A172 (cell line): ENCODE results near the gene GUCY1A2. TPM values are rescaled to one million over a fixed set of nuclear protein-coding genes. Genes with fewer than 3 reads are reported as not detected.
A peak's percentile ranks its signal among the peaks of the same experiment; 100 is the strongest.
"Not testable (repeated sequence)": the region's sequence is repeated elsewhere in the genome, so short reads cannot be mapped to it uniquely, and the experiment has no call there.

ENCODE experiments used
- DNase-seq: peaks from one replicate; pipeline ENCODE4 v3.0.0-alpha.2; 2015; ENCODE audit warnings: low spot score
- total RNA-seq: library from RNA; depleted of rRNA; stranded (reverse); fragments of >200 nt; shearing (Covaris generic); gene quantifications from 2 replicates; pipeline ENCODE4 v1.2.3, GENCODE V29; 2014; rRNA removed

The GUCY1A2 gene, protein sequence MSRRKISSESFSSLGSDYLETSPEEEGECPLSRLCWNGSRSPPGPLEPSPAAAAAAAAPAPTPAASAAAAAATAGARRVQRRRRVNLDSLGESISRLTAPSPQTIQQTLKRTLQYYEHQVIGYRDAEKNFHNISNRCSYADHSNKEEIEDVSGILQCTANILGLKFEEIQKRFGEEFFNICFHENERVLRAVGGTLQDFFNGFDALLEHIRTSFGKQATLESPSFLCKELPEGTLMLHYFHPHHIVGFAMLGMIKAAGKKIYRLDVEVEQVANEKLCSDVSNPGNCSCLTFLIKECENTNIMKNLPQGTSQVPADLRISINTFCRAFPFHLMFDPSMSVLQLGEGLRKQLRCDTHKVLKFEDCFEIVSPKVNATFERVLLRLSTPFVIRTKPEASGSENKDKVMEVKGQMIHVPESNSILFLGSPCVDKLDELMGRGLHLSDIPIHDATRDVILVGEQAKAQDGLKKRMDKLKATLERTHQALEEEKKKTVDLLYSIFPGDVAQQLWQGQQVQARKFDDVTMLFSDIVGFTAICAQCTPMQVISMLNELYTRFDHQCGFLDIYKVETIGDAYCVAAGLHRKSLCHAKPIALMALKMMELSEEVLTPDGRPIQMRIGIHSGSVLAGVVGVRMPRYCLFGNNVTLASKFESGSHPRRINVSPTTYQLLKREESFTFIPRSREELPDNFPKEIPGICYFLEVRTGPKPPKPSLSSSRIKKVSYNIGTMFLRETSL
- total RNA-seq: 0.02 and 0.07 TPM in 2 replicates

DNA sequence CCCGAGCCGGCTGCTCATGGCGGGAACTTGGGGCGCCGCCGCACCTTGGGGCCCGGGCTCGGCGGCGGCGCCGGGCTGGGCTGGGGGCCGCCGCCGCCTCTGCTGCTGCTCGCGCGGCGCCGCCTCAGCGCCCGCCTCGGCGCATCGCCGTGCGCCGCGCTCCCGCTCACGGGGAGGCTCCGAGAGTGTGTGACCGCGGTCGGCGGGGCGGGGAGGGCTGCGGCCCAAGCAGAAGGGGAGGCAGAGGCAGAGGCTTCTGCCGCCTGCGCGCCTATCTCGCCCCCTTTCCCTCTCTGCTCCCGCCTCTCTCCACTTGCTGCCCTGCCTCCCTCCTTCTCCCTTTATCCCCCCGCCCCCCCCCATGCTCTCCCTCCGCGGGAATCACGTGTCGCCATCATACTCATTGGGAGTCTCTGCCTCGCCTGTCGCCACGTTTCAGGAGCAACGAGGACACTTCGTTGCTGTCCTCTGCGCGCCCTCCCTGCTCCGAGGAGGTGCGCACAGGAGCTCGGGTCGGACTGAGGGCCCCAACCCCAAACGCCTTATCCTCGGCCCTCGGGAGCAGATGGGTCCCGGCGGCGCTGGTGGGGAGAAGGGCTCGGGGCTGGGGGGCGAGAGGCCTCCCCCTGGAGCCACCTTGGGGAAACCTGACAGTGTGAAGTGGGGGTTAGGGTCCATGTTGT lies at the start of gene GUCY1A2:
Gene GUCY1A2, minus strand, starts transcription at position 258 of the 683 bp plus-strand sequence. CDS start 421 bp downstream, outside the sequence.
- no peak for DNase-seq

DNA sequence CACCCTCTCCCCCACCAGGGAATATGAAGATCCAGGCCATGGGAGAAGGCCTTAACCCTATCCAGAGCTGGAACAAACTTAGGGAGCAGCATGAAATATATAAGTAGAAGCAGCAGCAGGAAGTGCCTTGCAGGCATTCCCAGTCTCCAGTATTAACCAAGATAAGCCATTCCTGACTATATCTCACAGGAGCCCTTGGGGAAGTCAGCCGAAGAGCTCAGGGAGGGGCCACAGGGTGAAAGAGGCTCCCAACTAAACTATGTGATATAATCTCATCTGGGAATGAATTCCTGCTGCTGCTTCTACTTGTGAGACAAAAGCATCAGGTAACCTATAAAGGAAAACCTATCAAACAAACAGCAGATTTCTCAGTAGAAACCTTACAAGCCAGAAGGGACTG lies 36.1 kb upstream of the GUCY1A2 start:
- no peak for DNase-seq

DNA sequence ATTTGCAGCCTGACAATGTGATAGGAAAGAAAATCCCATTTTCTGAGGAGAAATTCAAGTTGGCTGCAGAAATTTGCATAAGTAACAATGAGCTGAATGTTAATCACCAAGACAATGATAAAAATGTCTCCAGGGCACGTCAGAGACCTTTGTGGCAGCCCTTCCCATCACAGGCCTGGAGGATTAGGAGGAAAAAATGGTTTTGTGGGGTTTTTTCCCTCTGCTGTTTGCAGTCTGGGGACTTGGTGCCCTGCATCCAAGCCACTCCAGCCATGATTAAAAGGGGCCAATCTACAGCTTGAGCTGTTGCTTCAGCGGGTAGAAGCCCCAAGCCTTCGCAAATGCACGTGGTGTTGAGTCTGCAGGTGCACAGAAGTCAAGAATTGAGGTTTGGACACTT lies 33.1 kb upstream of the GUCY1A2 start:
- DNase-seq: not testable (repeated sequence)

DNA sequence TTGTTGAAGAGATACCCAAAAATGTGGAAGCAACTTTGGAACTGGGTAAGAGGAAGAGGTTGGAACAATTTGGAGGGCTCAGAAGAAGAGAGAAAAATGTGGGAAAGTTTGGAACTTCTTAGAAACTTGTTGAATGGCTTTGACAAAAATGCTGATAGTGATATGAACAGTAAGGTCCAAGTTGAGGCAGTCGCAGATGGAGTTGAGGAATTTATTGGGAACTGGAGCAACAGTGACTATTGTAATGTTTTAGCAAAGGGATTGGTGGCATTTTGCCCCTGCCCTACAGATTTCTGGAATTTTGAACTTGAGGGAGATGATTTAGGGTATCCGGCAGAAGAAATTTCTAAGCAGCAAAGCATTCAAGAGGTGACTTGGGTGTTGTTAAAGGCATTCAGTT lies 32.6 kb upstream of the GUCY1A2 start:
- not testable (repeated sequence) for DNase-seq

DNA sequence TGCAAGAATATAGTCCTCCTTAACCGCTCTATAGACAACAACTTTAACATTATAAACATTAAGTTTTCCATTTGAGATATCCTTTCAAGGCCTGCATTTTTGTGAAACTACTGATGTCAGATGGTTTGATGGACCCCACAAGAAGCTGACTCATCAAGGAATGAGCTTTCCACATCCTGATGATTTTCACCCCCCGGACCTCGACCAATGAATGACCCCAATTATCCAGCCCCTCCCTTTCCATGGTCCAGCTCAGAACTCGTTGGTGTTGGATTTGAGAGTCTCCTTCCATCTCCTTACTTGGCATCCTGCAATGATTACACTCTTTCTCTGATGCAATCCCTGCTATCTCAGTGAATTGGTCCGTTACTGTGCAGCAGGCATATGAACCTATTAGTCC lies 31.8 kb upstream of the GUCY1A2 start:
- no peak for DNase-seq

DNA sequence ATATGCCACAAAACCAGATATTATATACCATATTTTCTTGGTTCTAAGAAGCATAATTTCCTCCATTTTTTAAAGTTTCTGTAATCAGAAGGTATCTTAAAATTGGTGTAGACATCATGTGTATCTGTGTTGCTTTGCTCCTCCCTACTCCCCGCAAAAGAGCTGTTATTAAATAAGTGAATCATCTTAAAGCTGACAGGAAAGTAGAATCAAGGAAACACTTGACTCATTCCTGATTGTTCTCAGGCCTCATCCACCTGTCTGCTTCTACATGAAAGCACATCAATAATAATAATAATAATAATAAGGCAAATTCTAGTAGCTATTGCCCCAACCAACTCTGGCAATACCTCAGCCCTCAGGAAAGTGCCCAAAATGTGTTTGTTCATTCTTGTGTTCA lies 26.2 kb upstream of the GUCY1A2 start:
- DNase-seq: peak; percentile 28

DNA sequence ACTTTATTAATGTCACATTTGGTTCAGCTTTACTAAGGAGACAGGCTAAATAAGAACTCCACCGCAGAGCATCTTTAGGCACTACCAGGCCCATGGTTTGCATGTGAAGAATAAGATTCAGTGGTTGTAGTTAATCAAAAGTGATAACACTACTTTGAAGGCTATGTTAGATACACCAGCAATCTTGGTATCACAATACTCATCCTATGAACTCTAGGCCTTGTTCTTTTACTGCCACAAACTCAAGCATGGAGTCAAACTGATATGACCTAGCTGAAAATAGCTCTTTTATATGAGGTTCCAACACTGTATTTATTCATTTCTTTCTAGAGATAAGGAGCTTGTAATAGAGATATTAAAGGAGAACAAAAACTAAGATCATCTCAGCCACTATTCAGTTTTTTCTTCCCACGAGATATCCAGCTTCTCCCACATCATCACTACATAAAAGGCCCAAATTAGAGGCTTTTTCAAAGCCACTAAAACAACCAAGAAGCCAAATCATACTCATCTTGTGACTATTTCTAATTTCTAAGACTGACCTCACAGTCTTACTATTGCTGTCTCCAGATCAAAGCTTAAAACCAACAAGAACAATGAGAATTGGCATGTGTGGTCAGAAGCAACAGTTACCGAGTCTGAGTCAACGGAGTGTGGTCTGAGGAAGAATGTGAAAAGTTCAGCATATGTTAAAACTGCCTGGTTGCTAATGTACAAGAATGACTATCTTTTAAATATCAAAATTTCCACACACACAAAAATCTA lies 25.1 kb upstream of the GUCY1A2 start:
- peak; percentile 76 for DNase-seq

DNA sequence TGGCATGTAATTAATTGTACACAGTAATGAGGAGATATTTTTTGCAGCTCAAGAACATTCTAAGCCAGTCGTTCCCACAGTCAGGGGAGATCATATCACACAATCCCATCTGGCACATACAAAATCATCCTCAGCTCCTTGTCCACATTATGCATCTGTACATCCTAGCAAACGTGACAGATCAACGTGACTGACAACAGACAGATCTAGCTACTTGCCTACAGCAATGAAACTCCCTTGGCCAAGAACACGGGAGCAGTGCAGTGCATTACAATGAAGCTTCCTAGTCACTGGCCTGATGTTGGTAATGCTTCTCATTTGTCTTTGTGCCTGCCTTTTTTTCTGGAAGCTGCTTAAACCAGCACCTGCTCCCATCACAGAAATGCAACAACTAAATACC lies 24.5 kb upstream of the GUCY1A2 start:
- no peak for DNase-seq

DNA sequence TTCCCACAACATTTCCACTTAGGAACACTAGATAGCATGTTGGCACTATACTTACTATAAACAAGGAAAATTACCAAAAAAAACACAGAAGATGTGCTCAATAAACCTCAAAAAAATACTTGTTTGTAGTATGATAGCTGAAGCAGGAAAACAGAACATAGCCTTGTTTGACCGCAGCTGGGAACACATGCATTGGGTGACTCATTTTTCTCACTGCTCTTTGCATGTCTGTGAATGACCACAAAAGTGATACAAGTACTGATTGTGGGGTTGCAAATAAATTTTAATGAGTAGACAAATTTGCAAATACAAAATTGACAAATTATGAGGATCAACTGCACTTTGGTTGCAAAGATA lies 22.8 kb upstream of the GUCY1A2 start:
- DNase-seq: no peak

DNA sequence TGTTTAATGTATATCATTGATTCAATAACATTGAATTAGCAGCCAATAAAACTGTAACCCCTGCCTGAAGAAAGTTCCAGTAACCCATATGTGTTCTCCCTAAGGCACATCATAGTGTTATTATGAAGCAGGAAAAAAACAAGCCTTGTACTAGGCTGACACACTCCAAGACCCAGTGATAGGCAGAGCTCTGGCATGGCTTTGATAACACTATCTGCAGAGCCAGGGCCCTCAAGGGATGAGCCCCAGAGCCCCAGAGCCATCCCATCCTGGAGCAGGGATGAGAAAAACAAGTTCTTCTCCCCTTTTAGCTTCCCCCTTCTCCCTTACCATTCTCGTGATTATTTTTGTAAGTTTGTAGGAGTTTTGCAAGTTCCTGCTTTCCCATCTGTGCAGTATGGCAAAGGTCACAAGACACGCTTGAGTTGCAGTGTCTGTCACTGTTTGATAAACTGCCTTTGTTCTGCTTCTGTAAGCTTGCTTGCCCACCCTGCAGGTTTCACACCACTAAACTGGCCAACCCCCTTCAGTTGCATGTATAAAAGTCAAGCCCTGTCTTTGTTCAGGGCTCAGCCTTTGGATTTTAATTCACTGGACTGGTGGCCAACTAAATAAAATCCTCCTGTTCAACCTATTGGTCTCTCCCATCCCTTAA lies 22.3 kb upstream of the GUCY1A2 start:
- DNase-seq: no peak

DNA sequence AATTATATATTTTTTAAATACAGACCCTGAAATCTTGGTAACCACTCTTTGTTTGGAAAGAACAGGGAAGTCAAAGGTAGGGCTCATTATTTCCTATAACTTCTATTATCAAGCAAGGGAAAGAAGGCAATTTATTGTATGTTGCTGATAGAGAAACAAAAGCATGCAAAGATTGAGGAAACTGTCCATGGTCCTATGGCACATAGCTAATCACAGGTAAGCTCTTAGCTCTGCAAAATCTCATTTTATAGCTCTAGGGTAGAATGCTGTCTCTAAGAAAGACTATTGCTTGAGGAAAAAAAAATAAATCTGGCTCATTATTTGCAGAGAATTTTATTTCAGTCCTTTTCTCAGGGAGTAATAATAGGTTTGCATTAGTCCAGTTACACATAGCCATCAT lies 7.4 kb upstream of the GUCY1A2 start:
- no peak for DNase-seq

DNA sequence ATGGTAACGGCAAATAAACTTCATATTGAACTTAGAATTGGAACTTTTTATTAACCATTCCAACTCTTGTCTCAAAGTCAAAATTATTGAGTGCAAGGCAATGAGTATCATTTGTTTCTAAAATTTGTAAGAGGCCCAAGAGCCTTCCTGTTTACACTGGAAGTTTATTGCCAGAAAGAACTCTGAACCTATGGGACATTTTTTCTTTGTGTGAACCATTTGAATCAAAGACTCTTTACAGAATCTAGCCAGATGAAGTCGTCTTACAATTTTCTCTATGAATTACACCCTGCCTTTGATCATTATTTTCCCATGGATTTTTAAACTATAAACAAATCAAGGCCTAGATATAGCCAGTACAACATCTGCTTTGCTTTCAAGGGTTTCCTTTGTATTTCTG lies 2.3 kb upstream of the GUCY1A2 start:
- DNase-seq: no peak

DNA sequence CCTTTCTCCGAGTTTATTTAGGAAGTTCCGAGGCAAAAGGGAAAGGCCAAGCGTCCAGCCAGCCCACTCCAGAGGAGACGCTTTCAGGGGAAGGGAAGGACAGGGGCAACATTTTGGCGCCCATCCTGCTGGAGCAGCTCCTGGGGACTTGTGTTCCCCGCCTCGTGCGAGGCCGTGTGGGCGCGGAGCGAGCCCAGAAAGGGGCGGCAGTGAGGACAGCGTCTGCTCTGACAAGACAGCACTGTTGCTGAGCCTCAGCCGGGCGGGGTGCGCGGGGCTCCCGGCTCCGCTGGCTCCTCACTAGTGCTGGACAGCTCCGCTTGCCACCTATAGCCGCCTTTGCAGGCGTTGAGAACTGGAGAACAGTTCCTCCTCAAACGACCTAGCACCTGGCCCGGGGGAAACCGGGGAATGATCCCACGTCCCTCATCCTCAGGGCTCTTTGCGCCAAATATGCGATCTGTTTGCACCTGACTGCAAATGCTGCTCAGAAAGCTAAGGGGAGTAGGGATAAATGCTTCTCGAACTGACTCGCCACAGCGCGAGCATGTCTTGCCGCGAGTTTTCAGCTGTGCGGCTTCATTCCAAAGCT lies 722 bp upstream of the GUCY1A2 start:
- peak; percentile 41 for DNase-seq

DNA sequence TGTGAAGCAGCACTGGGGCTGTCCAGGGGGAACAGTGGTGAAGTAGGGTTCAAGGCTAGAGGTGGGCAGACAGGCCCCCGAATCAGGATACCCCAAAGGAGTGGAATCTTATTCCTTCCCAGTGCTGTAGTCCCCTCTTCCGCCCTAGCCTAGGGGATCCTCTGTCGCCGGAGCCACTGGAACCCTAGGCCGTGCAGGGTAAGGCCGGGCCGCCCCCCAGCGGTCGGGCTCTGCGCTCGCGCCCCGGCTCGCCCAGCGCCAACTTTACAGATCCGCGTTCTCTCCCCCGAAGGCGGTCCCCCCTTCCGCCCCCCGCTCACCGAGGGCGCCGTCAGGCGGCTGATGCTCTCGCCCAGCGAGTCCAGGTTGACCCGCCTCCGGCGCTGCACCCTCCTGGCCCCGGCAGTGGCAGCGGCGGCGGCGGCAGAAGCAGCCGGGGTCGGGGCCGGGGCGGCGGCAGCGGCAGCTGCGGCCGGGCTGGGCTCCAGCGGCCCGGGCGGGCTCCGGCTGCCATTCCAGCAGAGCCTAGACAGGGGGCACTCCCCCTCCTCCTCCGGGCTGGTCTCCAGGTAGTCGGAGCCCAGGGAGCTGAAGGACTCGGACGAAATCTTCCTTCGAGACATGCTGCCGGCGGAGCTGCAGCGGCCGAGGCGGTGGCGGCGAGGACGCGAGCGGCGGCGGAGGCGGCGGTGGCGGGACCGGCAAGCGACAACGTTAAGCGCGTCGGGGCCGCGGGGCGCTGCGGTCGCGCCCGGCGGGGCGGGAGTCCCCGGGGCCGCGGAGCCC lies 650 bp downstream of the GUCY1A2 start:
- DNase-seq: peak; percentile 8

DNA sequence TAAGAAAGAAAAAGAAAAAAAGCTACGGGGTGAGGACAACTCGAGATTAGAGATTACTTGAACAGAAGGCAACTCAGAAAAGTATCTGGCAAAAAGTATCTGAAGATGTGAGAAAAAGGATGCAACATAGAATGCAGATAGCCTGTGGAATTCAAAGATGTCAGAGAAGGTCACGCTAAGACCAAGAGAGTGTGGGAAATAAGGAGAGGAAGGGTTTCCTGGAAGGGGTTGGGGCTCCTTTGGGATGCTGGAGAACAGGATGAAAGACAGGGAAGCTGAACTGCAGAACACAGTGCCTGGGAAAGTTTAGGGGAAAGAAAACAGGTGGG lies 1.2 kb downstream of the GUCY1A2 start:
- peak; percentile 0 for DNase-seq

DNA sequence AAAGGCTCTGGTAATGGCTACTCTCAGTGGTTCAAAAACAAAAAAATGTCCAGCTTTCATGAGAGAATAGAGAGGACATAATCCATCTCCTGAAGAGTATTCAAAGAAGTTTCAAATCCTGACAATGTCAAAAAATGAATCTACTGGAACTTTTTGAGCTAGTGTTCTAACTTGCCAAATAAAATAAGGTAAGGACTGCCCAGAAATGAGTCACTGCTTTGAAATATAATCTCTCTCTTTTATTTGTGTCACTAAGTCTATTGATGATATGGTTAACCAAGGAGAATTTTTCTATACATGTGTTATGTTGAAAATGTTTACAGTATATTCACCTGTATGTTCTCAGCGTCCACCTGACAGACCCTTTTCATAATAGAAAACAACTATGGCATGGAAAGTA lies 3.4 kb downstream of the GUCY1A2 start:
- no peak for DNase-seq

DNA sequence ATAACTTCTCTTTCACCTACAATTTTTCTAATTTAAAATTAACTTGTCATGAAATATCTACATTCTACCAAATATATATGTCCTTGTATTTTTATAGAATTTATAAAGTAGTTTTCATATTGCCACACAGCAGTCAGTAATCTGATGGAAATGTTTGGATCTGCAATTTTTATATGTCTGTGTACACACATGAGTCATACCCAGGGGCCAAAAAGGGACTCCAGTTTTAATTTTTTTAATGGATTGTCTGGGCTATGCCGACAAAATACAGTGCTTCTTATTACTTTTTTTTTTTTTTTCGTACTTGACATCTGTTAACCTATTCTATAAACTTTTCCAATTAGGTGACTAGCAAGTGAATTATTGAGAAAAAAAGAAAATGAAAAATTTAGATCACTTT lies 6.3 kb downstream of the GUCY1A2 start:
- DNase-seq: no peak

DNA sequence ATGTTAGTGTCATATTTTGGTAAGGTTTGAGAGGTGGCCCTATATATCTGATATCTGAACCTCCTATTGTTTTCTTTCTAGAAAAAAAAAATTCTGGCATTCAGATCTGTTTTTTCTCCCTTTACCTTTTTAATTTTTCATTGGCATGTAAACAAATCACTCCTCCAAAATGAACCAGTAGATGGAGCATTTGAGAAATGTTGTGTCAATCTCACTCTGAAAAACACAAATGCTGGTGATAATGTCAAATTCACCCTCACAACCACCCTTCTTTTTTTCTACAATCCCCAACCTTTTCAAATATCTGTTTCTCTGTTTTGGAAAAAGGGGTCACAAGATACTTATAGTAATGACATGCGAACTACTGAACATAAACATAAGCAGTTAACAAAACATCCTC lies 9.1 kb downstream of the GUCY1A2 start:
- DNase-seq: no peak

DNA sequence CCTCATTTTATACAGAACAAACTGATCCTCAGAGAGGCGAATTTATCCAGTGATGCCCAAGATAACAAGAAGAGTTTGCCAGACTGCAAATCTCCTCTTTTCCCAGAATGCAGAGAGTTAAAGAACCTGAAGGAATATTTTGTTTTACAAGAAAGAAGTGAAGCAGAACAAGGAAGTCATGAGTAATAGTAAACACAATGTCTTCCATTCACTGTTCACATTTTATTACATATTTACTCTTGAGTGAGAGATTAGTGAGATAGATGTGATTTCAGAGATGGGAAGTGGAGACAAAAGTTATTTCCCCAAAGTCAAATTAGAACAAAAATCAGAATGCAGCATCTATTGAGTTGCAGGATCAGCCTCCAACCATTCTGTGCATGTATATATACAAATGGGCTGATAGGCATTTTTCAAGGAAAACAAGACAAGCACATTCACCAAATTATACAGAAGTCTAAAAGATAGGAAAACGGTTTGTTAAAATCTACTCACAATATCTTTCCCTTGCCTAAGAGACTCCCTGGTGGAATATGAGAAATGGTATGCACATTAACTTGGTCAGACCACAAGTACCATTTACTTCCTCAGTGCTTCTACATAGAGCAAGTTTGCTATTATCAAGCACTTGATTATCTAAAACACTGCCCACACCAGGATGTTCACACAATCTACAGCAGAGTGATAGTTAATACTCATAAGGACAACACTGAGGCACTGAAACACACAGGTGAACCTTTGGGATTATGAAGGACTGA lies 12.0 kb downstream of the GUCY1A2 start:
- no peak for DNase-seq

DNA sequence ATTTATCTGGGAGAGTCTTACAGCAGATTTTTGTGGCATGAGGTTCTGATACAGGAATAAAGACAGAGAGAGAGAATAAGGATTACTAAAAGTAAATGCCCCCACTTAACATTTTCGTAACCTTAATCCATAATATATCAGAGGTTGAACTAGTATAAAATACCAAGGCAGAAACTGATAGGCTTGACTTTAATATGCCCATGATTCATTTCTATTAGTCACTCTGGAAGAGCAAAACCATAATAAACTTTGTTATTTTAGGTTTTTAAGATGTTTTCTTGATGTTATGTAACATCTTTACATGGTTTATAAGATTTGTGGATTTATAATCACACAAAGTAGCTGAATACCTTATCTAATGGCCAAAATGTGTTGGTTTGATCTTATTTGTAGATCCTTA lies 19.1 kb downstream of the GUCY1A2 start:
- DNase-seq: no peak
